ENCODE results near the gene IL31RA. TPM values are rescaled to one million over a fixed set of nuclear protein-coding genes. Genes with fewer than 3 reads are reported as not detected.

IL31RA gene
- total RNA-seq, 2 donors from 2014 or later, result not detected

DNA sequence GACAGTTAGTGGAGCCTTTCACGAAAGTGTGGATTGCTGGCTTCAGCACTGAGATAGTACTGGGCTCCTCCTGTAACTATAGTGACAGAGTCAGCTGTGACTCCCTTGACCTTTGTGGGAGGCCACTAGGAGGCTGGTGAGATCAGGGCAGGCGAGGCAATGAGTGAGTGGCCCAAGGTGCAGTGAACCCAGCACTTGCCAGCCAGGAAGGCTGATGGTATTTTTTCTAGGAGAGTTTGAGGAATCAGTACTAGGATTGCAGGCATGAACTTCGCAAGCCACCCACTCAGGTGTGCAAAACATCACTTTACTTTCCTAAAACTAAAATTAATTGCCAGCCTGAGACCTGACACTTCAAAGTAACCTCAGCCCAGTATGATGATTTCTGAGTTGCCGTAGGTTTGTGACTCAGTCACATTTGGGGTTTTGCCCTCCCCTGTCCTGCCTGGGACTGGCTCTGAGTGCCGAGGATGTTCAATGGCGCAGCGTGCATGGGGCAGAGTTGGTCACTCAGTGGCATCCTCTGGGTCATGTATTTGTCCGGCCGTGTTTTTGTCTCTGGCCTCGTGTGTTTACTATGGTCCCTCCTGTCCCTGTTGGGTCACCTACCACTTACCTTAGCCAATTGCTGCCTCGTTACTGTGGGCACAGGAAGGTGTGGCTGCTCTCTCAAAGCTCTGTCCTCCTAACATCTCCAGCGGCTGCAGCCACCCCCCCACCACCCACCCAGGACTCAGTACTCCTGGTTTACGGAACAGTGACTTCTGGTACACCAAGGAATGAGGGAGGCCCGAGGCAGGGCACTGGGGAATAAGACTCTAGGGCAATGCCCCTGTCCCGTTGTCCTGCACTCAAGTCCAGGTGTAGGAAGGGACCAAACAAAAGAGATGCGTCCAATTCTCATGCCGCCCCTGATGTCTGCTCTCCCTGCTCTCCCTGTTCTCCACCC is 67.2 kb downstream of the IL31RA start:
- DNase-seq (ENCODE audit: low spot score), result no peak
- intact Hi-C loops (cut with DNase I), result no loop called here

DNA sequence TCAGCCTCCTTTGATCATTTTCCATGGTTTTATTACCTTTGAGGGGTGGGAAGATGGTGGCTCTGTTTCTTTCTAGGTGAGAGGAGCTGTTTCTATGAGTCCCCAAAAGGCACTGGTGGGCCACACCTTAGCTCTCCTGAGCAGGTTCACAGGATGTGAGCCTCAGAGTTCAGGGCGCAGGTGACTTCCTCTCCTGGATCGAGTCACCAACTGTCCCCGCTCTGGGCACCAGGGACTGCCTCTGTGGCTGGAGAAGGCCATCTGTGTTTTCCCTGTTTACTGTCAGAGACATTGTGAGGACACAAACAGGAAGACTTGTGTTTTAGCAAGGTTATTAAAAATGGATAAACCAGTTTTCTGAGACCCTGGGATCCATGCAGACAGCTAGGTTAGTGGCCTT is 68.5 kb downstream of the IL31RA start:
- DNase-seq (ENCODE audit: low spot score), result no peak
- intact Hi-C loops (cut with DNase I), result no loop called here

DNA sequence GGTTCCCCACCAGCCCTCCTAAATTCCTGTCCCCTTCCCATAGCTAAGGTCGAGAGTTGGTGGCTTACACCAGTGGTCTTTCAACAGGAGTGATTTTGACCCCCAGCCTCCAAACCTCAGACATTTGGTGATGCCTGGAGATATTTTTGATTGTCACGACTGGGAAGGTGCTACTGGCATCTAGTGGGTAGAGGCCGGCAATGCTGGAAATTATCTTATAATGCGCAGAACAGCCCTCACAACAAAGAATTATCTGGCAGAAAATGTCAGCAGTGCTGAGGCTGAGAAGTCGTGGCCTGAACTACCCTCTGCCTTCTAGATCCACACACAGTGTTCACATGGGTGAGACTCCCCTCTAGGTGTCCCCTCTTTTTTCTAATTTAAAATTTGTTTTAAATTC is 69.6 kb downstream of the IL31RA start:
- no peak for DNase-seq (ENCODE audit: low spot score)
- intact Hi-C loops (cut with DNase I), result no loop called here

- no peak for DNase-seq (ENCODE audit: low spot score)
- intact Hi-C loops (cut with DNase I), result no loop called here
These were observed 70.5 kb downstream of the IL31RA start for GRCh38 chr5:55921617-55922016.

DNA sequence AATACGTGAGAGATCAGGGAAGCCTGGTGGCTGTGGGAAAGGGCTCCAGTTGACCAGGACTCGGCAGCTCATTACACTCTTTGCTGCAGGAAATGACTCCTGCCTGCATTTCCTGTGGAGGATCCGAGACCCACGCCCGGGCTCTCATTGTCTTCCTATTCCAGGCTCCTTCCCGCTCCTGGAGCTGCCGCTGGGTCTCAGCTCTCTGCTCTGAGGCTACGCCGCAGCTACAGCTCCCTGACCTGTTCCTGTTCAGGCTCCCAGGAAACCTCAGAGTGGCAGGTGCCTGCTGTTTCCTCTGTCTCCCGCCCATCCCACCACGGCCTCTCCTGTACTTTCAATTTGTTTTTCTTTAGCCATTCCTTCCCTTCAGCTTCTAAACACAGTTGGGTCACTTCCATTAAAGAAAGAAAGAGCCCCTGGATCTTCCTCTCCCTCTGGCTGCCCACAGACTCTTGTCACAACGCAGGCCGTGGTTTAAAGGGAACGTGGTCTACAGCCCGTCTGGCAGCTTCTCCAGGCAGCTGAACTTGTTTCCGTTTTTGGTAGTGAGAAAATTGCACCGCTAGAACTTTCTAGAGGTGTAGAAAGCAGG is 72.1 kb downstream of the IL31RA start:
- DNase-seq (ENCODE audit: low spot score), result no peak
- intact Hi-C loops (cut with DNase I), result no loop called here

- DNase-seq (ENCODE audit: low spot score), result no peak
- intact Hi-C loops (cut with DNase I), result no loop called here
These were observed 72.8 kb downstream of the IL31RA start for GRCh38 chr5:55923865-55924500.

DNA sequence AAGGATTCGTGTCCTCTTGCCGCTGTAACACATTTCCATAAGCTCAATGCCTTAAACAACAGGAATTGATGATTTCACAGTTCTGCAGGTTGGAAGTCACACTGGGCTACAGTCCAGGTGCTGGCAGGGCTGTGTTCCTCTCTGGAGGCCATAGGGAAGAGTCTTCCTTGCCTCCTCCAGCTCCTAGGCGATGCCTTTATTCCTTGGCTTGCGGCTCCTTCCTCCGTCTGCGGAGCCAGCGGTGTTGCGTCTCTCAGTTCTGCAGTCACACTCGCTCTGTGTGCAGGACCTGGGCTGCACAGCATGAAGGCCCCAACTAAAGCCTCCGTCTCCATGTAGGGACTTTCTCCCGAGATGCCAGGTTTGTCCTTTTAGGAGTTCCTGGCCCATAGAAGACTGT is 73.6 kb downstream of the IL31RA start:
- DNase-seq (ENCODE audit: low spot score), result no peak
- intact Hi-C loops (cut with DNase I), result no loop called here

DNA sequence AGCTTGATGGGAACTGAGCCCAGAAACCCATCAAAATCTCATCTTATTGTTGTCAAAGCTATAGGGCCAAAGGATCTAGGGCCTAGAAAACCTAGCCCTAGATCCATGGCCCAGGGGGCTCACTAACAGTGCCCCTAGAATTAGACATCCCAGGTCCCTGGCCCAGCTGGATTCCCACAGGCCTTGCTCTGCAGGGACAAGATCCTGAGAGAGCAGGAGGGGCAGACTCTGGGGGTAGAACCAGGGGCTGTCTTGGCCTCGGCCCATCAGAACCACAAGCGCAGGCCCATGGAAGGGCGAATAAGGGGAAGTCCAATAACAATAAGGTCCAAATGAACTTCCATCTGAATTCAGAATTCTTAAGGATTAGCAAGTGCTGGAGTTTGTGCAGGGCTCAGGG is 74.0 kb downstream of the IL31RA start:
- DNase-seq (ENCODE audit: low spot score), result no peak
- intact Hi-C loops (cut with DNase I), result no loop called here

DNA sequence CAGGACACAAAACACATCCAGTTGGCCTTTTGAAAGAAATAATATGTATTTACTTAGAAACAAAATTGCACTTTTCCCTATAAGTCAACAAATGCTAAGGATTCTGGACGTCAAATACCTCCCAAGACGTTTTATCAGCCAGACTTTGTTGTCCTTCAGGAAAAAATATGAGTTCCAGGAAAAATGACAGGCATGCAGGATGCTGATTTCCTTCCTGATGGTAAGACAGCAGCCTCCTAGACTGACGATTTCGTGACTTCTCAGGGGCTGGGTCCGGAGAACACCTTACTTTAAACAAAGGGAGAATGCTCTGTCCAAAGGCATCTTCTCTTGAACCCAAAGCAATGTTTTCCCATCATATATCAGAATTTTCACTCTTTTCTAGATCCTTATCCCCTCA is 74.6 kb downstream of the IL31RA start:
- no peak for DNase-seq (ENCODE audit: low spot score)
- intact Hi-C loops (cut with DNase I), result no loop called here

DNA sequence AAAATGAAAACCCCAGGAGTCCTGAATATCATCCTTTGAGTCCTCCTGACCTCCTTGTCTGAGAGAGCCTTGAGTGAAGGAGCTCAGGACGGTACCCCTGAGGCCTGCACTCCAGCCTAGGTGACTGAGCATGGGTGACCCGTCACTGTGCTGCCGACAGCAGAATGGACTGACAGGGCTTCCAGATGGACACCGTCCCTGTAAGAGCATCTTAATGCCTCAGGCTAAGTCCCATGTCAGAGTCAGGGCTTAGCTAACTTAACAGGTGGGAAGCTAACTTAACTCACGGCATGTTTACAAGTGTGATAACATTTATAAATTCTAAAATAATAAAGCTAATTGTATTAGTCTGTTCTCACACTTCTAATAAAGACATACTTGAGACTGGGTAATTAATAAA is 75.3 kb downstream of the IL31RA start:
- intact Hi-C loops (cut with DNase I), result no loop called here

GRCh38 chr5:55927861-55928655 is 76.9 kb downstream of the IL31RA start:
- DNase-seq (ENCODE audit: low spot score), result no peak
- intact Hi-C loops (cut with DNase I), result no loop called here

More for the DNA sequence above, 75.3 kb downstream of the IL31RA start:
- no peak for DNase-seq (ENCODE audit: low spot score)

- intact Hi-C loops (cut with DNase I), result no loop called here
- no peak for DNase-seq (ENCODE audit: low spot score)
These were observed 78.1 kb downstream of the IL31RA start for GRCh38 chr5:55929020-55929799.

GRCh38 chr5:55932700-55933099 is 81.5 kb downstream of the IL31RA start:
- DNase-seq (ENCODE audit: low spot score), result no peak
- intact Hi-C loops (cut with DNase I), result no loop called here

- intact Hi-C loops (cut with DNase I), result no loop called here
- no peak for DNase-seq (ENCODE audit: low spot score)
These were observed 82.4 kb downstream of the IL31RA start for GRCh38 chr5:55933377-55934114.

- intact Hi-C loops (cut with DNase I), result no loop called here
- no peak for DNase-seq (ENCODE audit: low spot score)
These were observed 83.0 kb downstream of the IL31RA start for GRCh38 chr5:55934115-55934613.

GRCh38 chr5:55934720-55935119 is 83.6 kb downstream of the IL31RA start:
- intact Hi-C loops (cut with DNase I), result loop anchor here in 1 of 2 donors (5.0 kb wide), 1 partner anchor 268 kb away; no protein-coding TSS in a partner anchor
- no peak for DNase-seq (ENCODE audit: low spot score)

DNA sequence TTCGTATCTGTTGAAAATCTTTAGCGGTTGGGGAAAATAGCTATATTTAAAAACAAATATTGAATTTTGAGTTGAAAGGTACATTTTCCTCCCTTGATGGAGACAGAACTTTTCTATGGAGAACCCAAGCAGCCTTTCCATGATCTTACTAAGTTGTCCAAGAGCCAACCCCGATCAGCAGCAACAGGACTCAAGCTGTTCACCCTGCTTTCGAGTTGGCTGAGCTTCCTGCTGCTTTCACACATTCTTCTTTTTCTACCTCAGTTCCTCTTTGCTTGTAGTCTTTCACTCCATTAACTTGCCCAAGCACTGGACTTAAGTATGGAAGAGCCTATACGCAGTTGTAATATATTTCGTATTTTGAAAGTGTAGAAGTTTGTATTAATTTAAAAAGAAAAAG is 84.2 kb downstream of the IL31RA start:
- intact Hi-C loops (cut with DNase I), result loop anchor here in 1 of 2 donors (5.0 kb wide), 1 partner anchor 267 kb away; no protein-coding TSS in a partner anchor
- DNase-seq (ENCODE audit: low spot score), result no peak

Data from posterior vena cava (tissue), 2 donors.